IMR-90 (cell line): Measurements from ENCODE around the gene SPATA31C1. TPM values are rescaled to one million over a fixed set of nuclear protein-coding genes. Genes with fewer than 3 reads are reported as not detected.
A peak's percentile ranks its signal among the peaks of the same experiment; 100 is the strongest.

ENCODE experiments used
- ATAC-seq: fragments of 200-7000 bp; cut with Tn5 transposase; 2 replicates; pipeline ENCODE4 v1.9.1; 2020; ENCODE audit warnings: low read depth, mild to moderate bottlenecking, moderate library complexity
- BruUV-seq: library from RNA; stranded (reverse); fragments of 400-500 nt; replicated peaks from 2 replicates; lab custom pipeline; 2021; lab: Mats Ljungman, UMichigan
- CTCF ChIA-PET: fragments of 300-600 bp; formaldehyde crosslinking; extraction: SDS; loops from one replicate; lab custom pipeline; 2021; ENCODE audit warnings: antibody characterized with exemption; lab: Yijun Ruan, JAX
- POLR2A ChIA-PET: fragments of 300-600 bp; sonication (Branson Sonifier 250); formaldehyde crosslinking; loops from one replicate; lab custom pipeline; 2022; ENCODE audit warnings: antibody characterized with exemption; ENCODE audit not compliant: unreplicated experiment; lab: Charles Lee
- DNase-seq: peaks from one replicate; pipeline ENCODE4 v3.0.0; 2013
- H2AFZ ChIP-seq: replicated peaks from 2 replicates; pipeline ENCODE3; 2013; ENCODE audit warnings: low read length, mild to moderate bottlenecking; ENCODE audit not compliant: poor library complexity
- H2AK5ac ChIP-seq: 2 replicates; pipeline ENCODE4 v1.6.1; 2013; ENCODE audit warnings: low read depth, low read length, inconsistent platforms
- H2AK9ac ChIP-seq: replicated peaks from 2 replicates; pipeline ENCODE3; 2013; ENCODE audit warnings: mild to moderate bottlenecking, low read depth, low read length, moderate library complexity; ENCODE audit not compliant: poor library complexity
- H2BK120ac ChIP-seq: 2 replicates; pipeline ENCODE4 v1.6.1; 2013; ENCODE audit warnings: low read depth, low read length, inconsistent platforms
- H2BK15ac ChIP-seq: 3 replicates; pipeline ENCODE4 v1.6.1; 2013; ENCODE audit warnings: low read depth, low read length, inconsistent platforms
- H2BK20ac ChIP-seq: 2 replicates; pipeline ENCODE4 v1.6.1; 2013; ENCODE audit warnings: low read depth, mild to moderate bottlenecking, inconsistent platforms, low read length, moderate library complexity
- H2BK5ac ChIP-seq: 2 replicates; pipeline ENCODE4 v1.6.1; 2013; ENCODE audit warnings: mild to moderate bottlenecking, low read depth, low read length, inconsistent platforms; ENCODE audit not compliant: poor library complexity, severe bottlenecking
- H3K14ac ChIP-seq: replicated peaks from 2 replicates; pipeline ENCODE4 v1.6.1; 2013; ENCODE audit warnings: low read depth, low read length, inconsistent platforms
- H3K18ac ChIP-seq: 2 replicates; pipeline ENCODE4 v1.6.1; 2013; ENCODE audit warnings: low read depth, low read length, control low read depth
- H3K23ac ChIP-seq: 2 replicates; pipeline ENCODE4 v1.6.1; 2013; ENCODE audit warnings: low read depth, low read length, inconsistent platforms
- H3K27ac ChIP-seq: 2 replicates; pipeline ENCODE4 v1.5.1; 2013; ENCODE audit warnings: mild to moderate bottlenecking, control low read depth, low read length; ENCODE audit not compliant: insufficient read depth
- H3K27me3 ChIP-seq: 2 replicates; pipeline ENCODE4 v1.6.1; 2013; ENCODE audit warnings: low read length; ENCODE audit not compliant: control insufficient read depth, insufficient read depth
- H3K36me3 ChIP-seq: 2 replicates; pipeline ENCODE4 v1.6.1; 2013; ENCODE audit warnings: low read length, mixed read lengths; ENCODE audit not compliant: control insufficient read depth, insufficient read depth
- H3K4ac ChIP-seq: 2 replicates; pipeline ENCODE4 v1.6.1; 2013; ENCODE audit warnings: low read depth, low read length, inconsistent platforms
- H3K4me1 ChIP-seq: 2 replicates; pipeline ENCODE4 v1.6.1; 2013; ENCODE audit warnings: low read length, mixed read lengths; ENCODE audit not compliant: control insufficient read depth, insufficient read depth
- H3K4me2 ChIP-seq: 2 replicates; pipeline ENCODE4 v1.6.1; 2013; ENCODE audit warnings: low read depth, mild to moderate bottlenecking, control low read depth, low read length, moderate library complexity
- H3K4me3 ChIP-seq: 2 replicates; pipeline ENCODE4 v1.5.1; 2013; ENCODE audit warnings: low read depth, mild to moderate bottlenecking, control low read depth, low read length, moderate library complexity; ENCODE audit not compliant: insufficient read depth
- H3K56ac ChIP-seq: 2 replicates; pipeline ENCODE4 v1.6.1; 2013; ENCODE audit warnings: low read length, inconsistent platforms; ENCODE audit not compliant: insufficient read depth; ENCODE audit errors: extremely low read depth
- H3K79me1 ChIP-seq, 2 experiments: 2 replicates each; pipeline ENCODE4 v1.6.1; 2013; ENCODE audit warnings: low read length in 2 of 2, inconsistent platforms in 1 of 2, low read depth in 1 of 2
- H3K9ac ChIP-seq: 2 replicates; pipeline ENCODE4 v1.6.1; 2013; ENCODE audit warnings: low read depth, low read length, control low read depth
- H3K9me1 ChIP-seq: 2 replicates; pipeline ENCODE4 v1.6.1; 2013; ENCODE audit warnings: low read length, inconsistent platforms; ENCODE audit not compliant: insufficient read depth
- H3K9me3 ChIP-seq: 2 replicates; pipeline ENCODE4 v1.6.1; 2013; ENCODE audit warnings: low read length; ENCODE audit not compliant: control insufficient read depth, insufficient read depth
- H4K20me1 ChIP-seq: 2 replicates; pipeline ENCODE4 v1.6.1; 2013; ENCODE audit warnings: low read length, inconsistent platforms; ENCODE audit not compliant: insufficient read depth
- H4K5ac ChIP-seq: 2 replicates; pipeline ENCODE4 v1.6.1; 2013; ENCODE audit warnings: mild to moderate bottlenecking, low read depth, low read length, control low read depth
- H4K8ac ChIP-seq, 2 experiments: 2 replicates each; pipeline ENCODE4 v1.6.1; 2013; ENCODE audit warnings: low read depth in 2 of 2, low read length in 2 of 2, control low read depth in 1 of 2, inconsistent platforms in 1 of 2
- H4K91ac ChIP-seq: 2 replicates; pipeline ENCODE4 v1.6.1; 2013; ENCODE audit warnings: low read depth, low read length, inconsistent platforms; ENCODE audit not compliant: insufficient read depth
- CEBPB ChIP-seq: IDR thresholded peaks from 2 replicates; pipeline ENCODE4 v1.6.1; 2012; ENCODE audit warnings: low read depth, low read length, improper control_type of control experiment
- RAD21 ChIP-seq: IDR thresholded peaks from 2 replicates; pipeline ENCODE4 v1.6.1; 2012; ENCODE audit warnings: low read length, improper control_type of control experiment
- SMC3 ChIP-seq: fragments of 150-350 bp; IDR thresholded peaks from 2 replicates; pipeline ENCODE4 v1.6.1; 2016; ENCODE audit warnings: low read depth, mild to moderate bottlenecking, antibody characterized with exemption, low read length, moderate library complexity
- WGBS, 2 experiments: methylation state at CpG; one replicate each; pipeline versions ENCODE4 v1.1.5 to v1.1.7; 2013; ENCODE audit warnings: missing lambda C conversion rate in 2 of 2; ENCODE audit not compliant: insufficient read length in 1 of 2; ENCODE audit errors: extremely low coverage in 2 of 2; 5-methylcytosine and 5-hydroxymethylcytosine counted together
- dilution Hi-C: fragments of 300-500 bp; cut with HindIII; formaldehyde crosslinking; loops from one replicate; pipeline ENCODE4 v1.14.3; 2018; ENCODE audit warnings: low sequenced_read_pairs; ENCODE audit not compliant: unreplicated experiment
- in situ Hi-C: fragments of 300-500 bp; cut with MboI; formaldehyde crosslinking; loops from 3 replicates; pipeline ENCODE4 v1.14.3; 2019; ENCODE audit warnings: low sequenced_read_pairs, inconsistent platforms, mixed read lengths
- intact Hi-C: fragments of 100-400 bp; cut with micrococcal nuclease; formaldehyde crosslinking; loops from 2 replicates; pipeline ENCODE4 v1.10.0; 2022
- polyA plus RNA-seq, 3 experiments: library from polyadenylated mRNA; depleted of rRNA; stranded (reverse); fragments of >200 nt; gene quantifications; 2 replicates each; pipeline ENCODE4 v1.2.3, GENCODE V29; 2012; ENCODE audit warnings: low replicate concordance in 1 of 3
- total RNA-seq: library from RNA; depleted of rRNA; stranded (reverse); fragments of >200 nt; gene quantifications from 2 replicates; pipeline ENCODE4 v1.2.3, GENCODE V29; 2012
- TF ChIP-seq, protein P1 (sequence below): conservative IDR thresholded peaks from 2 replicates; pipeline ENCODE4 v1.5.1; 2012; ENCODE audit warnings: mild to moderate bottlenecking, low read depth, low read length, improper control_type of control experiment

SPATA31C1 gene
- total and polyA plus RNA-seq, 2 of the 4 experiments (the other 2 are of a cell fraction): not detected

DNA sequence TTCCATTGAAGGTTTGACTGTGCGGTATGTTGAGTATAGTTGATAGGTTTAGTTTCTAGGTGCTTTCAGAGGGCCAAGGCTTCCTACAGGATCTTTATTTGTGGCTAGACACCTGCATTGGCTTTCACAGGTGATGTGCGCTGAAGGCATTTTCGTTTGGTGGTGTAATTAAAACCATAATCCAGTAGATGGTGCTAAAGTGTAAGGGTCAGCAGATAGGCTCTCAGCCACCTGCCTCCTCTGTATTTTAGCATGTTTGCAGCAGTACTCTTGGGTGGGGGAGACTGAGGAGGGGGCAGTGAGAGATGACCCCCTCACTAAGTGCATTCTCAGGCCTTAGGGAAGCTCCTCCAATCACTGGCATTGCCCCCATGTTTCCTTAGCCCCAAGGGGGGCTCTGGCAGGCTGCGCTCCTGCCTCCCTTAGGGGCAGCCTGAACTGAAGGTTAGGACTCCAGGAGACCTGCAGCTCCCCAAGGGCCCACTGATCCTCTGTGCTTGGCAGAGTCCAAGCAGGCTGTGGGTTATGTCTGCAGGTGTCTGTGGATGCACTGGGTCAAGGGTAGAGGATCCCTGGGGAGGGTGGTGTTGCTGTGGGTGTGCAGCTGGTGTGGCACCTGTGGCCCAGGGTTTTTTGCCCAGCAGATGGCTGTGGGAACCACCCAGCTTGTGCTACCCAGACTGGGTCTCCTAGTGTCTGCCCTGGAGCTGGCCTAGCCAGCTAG is 33.2 kb downstream of the SPATA31C1 start:
- no peak overlapping the region for H3K4ac ChIP-seq
- no peak overlapping the region for H4K5ac ChIP-seq
- no peak overlapping the region for H3K4me3 ChIP-seq
- H2BK15ac ChIP-seq: no peak overlapping the region
- no peaks in the 10 kb centered on the region for H3K79me1 ChIP-seq
- H3K27ac ChIP-seq: no peak overlapping the region
- H3K9ac ChIP-seq: no peak overlapping the region
- no peaks in the 10 kb centered on the region for H3K4me1 ChIP-seq
- H4K91ac ChIP-seq: no peak overlapping the region
- H4K8ac ChIP-seq: no peak overlapping the region
- H2BK20ac ChIP-seq: no peak overlapping the region
- H3K9me3 ChIP-seq: peaks cover 2% of the 10 kb centered on the region; the same call in 1 of the 2 replicates
- TF ChIP-seq RAD21: peak; percentile 82
- peak; percentile 47; the same call in 1 of the 2 replicates for TF ChIP-seq SMC3
- no peak for TF ChIP-seq CEBPB
- TF ChIP-seq, protein P1, sequence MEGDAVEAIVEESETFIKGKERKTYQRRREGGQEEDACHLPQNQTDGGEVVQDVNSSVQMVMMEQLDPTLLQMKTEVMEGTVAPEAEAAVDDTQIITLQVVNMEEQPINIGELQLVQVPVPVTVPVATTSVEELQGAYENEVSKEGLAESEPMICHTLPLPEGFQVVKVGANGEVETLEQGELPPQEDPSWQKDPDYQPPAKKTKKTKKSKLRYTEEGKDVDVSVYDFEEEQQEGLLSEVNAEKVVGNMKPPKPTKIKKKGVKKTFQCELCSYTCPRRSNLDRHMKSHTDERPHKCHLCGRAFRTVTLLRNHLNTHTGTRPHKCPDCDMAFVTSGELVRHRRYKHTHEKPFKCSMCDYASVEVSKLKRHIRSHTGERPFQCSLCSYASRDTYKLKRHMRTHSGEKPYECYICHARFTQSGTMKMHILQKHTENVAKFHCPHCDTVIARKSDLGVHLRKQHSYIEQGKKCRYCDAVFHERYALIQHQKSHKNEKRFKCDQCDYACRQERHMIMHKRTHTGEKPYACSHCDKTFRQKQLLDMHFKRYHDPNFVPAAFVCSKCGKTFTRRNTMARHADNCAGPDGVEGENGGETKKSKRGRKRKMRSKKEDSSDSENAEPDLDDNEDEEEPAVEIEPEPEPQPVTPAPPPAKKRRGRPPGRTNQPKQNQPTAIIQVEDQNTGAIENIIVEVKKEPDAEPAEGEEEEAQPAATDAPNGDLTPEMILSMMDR: peak; percentile 61
- dilution Hi-C loops (no loop called here), intact Hi-C loops (loop anchor here (1.0 to 5.0 kb wide), 3 partner anchors 90 to 626 kb away; no protein-coding TSS in a partner anchor), in situ Hi-C loops (loop anchor here (25.0 kb wide), 1 partner anchor 1061 kb away; no protein-coding TSS in a partner anchor)
- H3K56ac ChIP-seq: no peak overlapping the region
- peak; percentile 34 for DNase-seq
- BruUV-seq: no TSS peak
- WGBS, 2 experiments: no CpG with 5 or more reads among the region's 4 CpGs
- peaks cover 5% of the 10 kb centered on the region for H3K27me3 ChIP-seq
- H2AK5ac ChIP-seq: no peak overlapping the region
- H3K18ac ChIP-seq: no peak overlapping the region
- no peak overlapping the region; the same call in 1 of the 2 replicates for H3K23ac ChIP-seq
- no peak overlapping the region for H2BK5ac ChIP-seq
- no peak overlapping the region for H2BK120ac ChIP-seq
- peak; percentile 77 for ATAC-seq
- no peak overlapping the region for H2AK9ac ChIP-seq
- H3K36me3 ChIP-seq: no peaks in the 10 kb centered on the region
- no peak overlapping the region for H3K14ac ChIP-seq
- no peaks in the 10 kb centered on the region for H4K20me1 ChIP-seq
- no peaks in the 10 kb centered on the region for H3K9me1 ChIP-seq
- ChIA-PET POLR2A (no interaction called here), CTCF (no interaction called here)
- no peak overlapping the region for H3K4me2 ChIP-seq
- peak overlapping the region; percentile 26 for H2AFZ ChIP-seq
